Astrocyte (in vitro differentiated cells and primary cell): ENCODE data around the gene DNAH3.

ENCODE experiments used
- CTCF ChIP-seq: IDR thresholded peaks from 2 replicates; pipeline ENCODE4 v1.5.1; 2011; ENCODE audit warnings: low read depth, mild to moderate bottlenecking, inconsistent platforms, low read length, moderate library complexity; ENCODE audit not compliant: insufficient read depth
- EZH2 ChIP-seq: IDR thresholded peaks from 2 replicates; pipeline ENCODE4 v1.6.1; 2012; ENCODE audit warnings: mild to moderate bottlenecking, low read length, inconsistent platforms; ENCODE audit not compliant: insufficient read depth

- TF ChIP-seq CTCF, result no peak
- no peak for TF ChIP-seq EZH2
Measured at GRCh38 chr16:21161211-21161610, 10.6 kb upstream of the DNAH3 start.
